Liver (tissue), 9 donors: Measurements from ENCODE around the gene TXNDC8. TPM values are rescaled to one million over a fixed set of nuclear protein-coding genes. Genes with fewer than 3 reads are reported as not detected.

Experiments used
- DNase-seq: peaks from one replicate; pipeline ENCODE4 v3.0.0-alpha.2; 2017; ENCODE audit warnings: low spot score
- H3K27ac ChIP-seq, 2 donors: one replicate each; pipeline ENCODE4 v1.7.0; 2013; ENCODE audit warnings: inconsistent platforms in 2 of 2, low read length in 2 of 2, control low read depth in 1 of 2, low read depth in 1 of 2, mild to moderate bottlenecking in 1 of 2
- H3K27me3 ChIP-seq, 4 donors: one replicate each; pipeline versions ENCODE4 v1.6.1 to v1.7.0; 2013; ENCODE audit warnings: low read length in 3 of 4, inconsistent platforms in 1 of 4, mild to moderate bottlenecking in 1 of 4, moderate library complexity in 1 of 4; ENCODE audit not compliant: control insufficient read depth in 4 of 4, insufficient read depth in 4 of 4
- H3K36me3 ChIP-seq, 4 donors: one replicate each; pipeline versions ENCODE4 v1.6.1 to v1.7.0; 2013; ENCODE audit warnings: low read length in 3 of 4, mild to moderate bottlenecking in 3 of 4, low read depth in 1 of 4, moderate library complexity in 1 of 4; ENCODE audit not compliant: control insufficient read depth in 4 of 4, insufficient read depth in 3 of 4
- H3K4me1 ChIP-seq, 4 donors: one replicate each; pipeline versions ENCODE4 v1.6.1 to v1.7.0; 2013; ENCODE audit warnings: low read length in 3 of 4, mild to moderate bottlenecking in 3 of 4, moderate library complexity in 1 of 4; ENCODE audit not compliant: control insufficient read depth in 4 of 4, insufficient read depth in 4 of 4
- H3K4me3 ChIP-seq, 3 donors: one replicate each; pipeline versions ENCODE4 v1.6.1 to v1.7.0; 2013; ENCODE audit warnings: low read length in 3 of 3, control low read depth in 1 of 3, low read depth in 1 of 3, mild to moderate bottlenecking in 1 of 3
- H3K9ac ChIP-seq, 2 donors: one replicate each; pipeline ENCODE4 v1.7.0; 2013; ENCODE audit warnings: low read length in 2 of 2, mild to moderate bottlenecking in 2 of 2, moderate library complexity in 2 of 2, control low read depth in 1 of 2, low read depth in 1 of 2
- H3K9me3 ChIP-seq, 4 donors: one replicate each; pipeline versions ENCODE4 v1.6.1 to v1.7.0; 2013; ENCODE audit warnings: low read length in 3 of 4; ENCODE audit not compliant: control insufficient read depth in 4 of 4
- EGR1 ChIP-seq, 2 donors: IDR thresholded peaks; 2 replicates each; pipeline ENCODE4 v1.6.1; 2016 to 2018; ENCODE audit warnings: antibody characterized with exemption in 2 of 2, low read depth in 2 of 2
- FOXA2 ChIP-seq: IDR thresholded peaks from 2 replicates; pipeline ENCODE4 v1.6.1; 2016; ENCODE audit warnings: antibody characterized with exemption
- GABPA ChIP-seq, 2 donors: IDR thresholded peaks in 1 of 2; conservative IDR thresholded peaks in 1 of 2; 2 replicates each; pipeline ENCODE4 v1.6.1; 2016; ENCODE audit warnings: antibody characterized with exemption in 2 of 2, mild to moderate bottlenecking in 1 of 2, moderate library complexity in 1 of 2
- HNF4A ChIP-seq, 2 donors: conservative IDR thresholded peaks; 2 replicates each; pipeline ENCODE4 v1.6.1; 2016; ENCODE audit warnings: antibody characterized with exemption in 2 of 2, mild to moderate bottlenecking in 2 of 2
- JUND ChIP-seq, 2 donors: IDR thresholded peaks; 2 replicates each; pipeline ENCODE4 v1.6.1; 2016; ENCODE audit warnings: antibody characterized with exemption in 2 of 2
- NR2F2 ChIP-seq: IDR thresholded peaks from 2 replicates; pipeline ENCODE4 v1.6.1; 2016; ENCODE audit warnings: antibody characterized with exemption
- RAD21 ChIP-seq, 2 donors: IDR thresholded peaks; 2 replicates each; pipeline ENCODE4 v1.6.1; 2016; ENCODE audit warnings: antibody characterized with exemption in 2 of 2, mild to moderate bottlenecking in 2 of 2
- RXRA ChIP-seq, 2 donors: IDR thresholded peaks; 2 replicates each; pipeline ENCODE4 v1.6.1; 2017 to 2018; ENCODE audit warnings: antibody characterized with exemption in 2 of 2, mild to moderate bottlenecking in 1 of 2
- SP1 ChIP-seq: IDR thresholded peaks from 2 replicates; pipeline ENCODE4 v1.6.1; 2018; ENCODE audit warnings: antibody characterized with exemption, mild to moderate bottlenecking
- TAF1 ChIP-seq: conservative IDR thresholded peaks from 2 replicates; pipeline ENCODE4 v1.6.1; 2016; ENCODE audit warnings: antibody characterized with exemption, mild to moderate bottlenecking
- WGBS: extraction: QIAGEN DNeasy Blood & Tissue Kit; methylation state at CpG from one replicate; pipeline ENCODE4 v1.1.7; 2013; 5-methylcytosine and 5-hydroxymethylcytosine counted together
- polyA plus RNA-seq, 2 donors: library from polyadenylated mRNA; stranded (reverse) in 1 of 2; unstranded in 1 of 2; fragments of 200-250 nt in 1 of 2; fragments of >200 nt in 1 of 2; fragmentation: Nextera tagmentation in 1 of 2; extraction: Ambion mirVana in 1 of 2; gene quantifications; one replicate each; pipeline versions ENCODE4 v1.2.1 to v1.2.3, GENCODE V29; 2013 to 2015
- total RNA-seq, 2 donors: library from RNA; depleted of rRNA; stranded (reverse); fragments of >200 nt; gene quantifications; one replicate each; pipeline ENCODE4 v1.2.3, GENCODE V29; 2014
- TF ChIP-seq, protein P1 (sequence below): fragments of 150-350 bp; IDR thresholded peaks from 2 replicates; pipeline ENCODE4 v1.5.1; 2017; ENCODE audit warnings: improper control_type of control experiment, low read depth, low read length; ENCODE audit not compliant: missing input control
- TF ChIP-seq, protein P2 (sequence below): IDR thresholded peaks from 2 replicates; pipeline ENCODE4 v1.6.1; 2016; ENCODE audit warnings: antibody characterized with exemption, mild to moderate bottlenecking
- TF ChIP-seq, protein P3 (sequence below): IDR thresholded peaks from 2 replicates; pipeline ENCODE4 v1.6.1; 2016; ENCODE audit warnings: antibody characterized with exemption
- TF ChIP-seq, protein P4 (sequence below): IDR thresholded peaks from 2 replicates; pipeline ENCODE4 v1.6.1; 2016; ENCODE audit warnings: antibody characterized with exemption
- TF ChIP-seq, protein P5 (sequence below): IDR thresholded peaks from 2 replicates; pipeline ENCODE4 v1.6.1; 2016; ENCODE audit warnings: antibody characterized with exemption
- donor health status: healthy.
- donor health status: healthy.
- donor health status: healthy.
- donor health status: healthy.
- donor health status: healthy.

Gene TXNDC8
- total and polyA plus RNA-seq, 4 donors = not detected

DNA sequence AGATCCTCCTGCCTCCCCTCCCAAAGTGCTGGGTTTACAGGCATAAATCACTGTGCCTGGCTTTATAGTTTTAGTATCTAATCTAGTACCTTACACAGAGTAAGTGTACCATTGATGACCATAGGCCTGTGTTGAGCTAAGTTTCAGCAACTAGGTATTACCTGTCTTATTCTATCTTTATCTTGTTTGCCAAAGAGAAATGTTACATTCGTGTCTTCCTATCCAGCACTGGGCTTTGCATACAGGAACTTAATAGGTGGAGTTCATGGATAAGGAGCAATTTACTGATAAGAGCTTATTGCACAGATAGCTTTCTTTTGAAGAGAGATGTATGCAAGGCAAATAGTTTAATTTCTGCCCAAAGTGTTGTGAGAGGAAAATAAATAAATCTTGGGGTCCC, 30.5 kb downstream of the TXNDC8 start:
- H3K36me3 ChIP-seq = no peaks in the 10 kb centered on the region
- no peaks in the 10 kb centered on the region for H3K27me3 ChIP-seq
- DNase-seq = no peak
- no peak overlapping the region for H3K27ac ChIP-seq
- H3K4me1 ChIP-seq = no peaks in the 10 kb centered on the region
- H3K9me3 ChIP-seq = no peaks in the 10 kb centered on the region
- TF ChIP-seq FOXA2 (no peak), EGR1 (IDR thresholded peaks at IDR 0.05; ENCODE audit: low read depth in 2 of 2) (no peak), NR2F2 (no peak), GABPA (IDR thresholded peaks at IDR 0.05 in 1 of 2, conservative IDR thresholded peaks at IDR 0.05 in 1 of 2) (no peak), TAF1 (no peak), JUND (IDR thresholded peaks at IDR 0.05) (no peak), HNF4A (conservative IDR thresholded peaks at IDR 0.05) (no peak), SP1 (no peak)
- TF ChIP-seq, protein P1, sequence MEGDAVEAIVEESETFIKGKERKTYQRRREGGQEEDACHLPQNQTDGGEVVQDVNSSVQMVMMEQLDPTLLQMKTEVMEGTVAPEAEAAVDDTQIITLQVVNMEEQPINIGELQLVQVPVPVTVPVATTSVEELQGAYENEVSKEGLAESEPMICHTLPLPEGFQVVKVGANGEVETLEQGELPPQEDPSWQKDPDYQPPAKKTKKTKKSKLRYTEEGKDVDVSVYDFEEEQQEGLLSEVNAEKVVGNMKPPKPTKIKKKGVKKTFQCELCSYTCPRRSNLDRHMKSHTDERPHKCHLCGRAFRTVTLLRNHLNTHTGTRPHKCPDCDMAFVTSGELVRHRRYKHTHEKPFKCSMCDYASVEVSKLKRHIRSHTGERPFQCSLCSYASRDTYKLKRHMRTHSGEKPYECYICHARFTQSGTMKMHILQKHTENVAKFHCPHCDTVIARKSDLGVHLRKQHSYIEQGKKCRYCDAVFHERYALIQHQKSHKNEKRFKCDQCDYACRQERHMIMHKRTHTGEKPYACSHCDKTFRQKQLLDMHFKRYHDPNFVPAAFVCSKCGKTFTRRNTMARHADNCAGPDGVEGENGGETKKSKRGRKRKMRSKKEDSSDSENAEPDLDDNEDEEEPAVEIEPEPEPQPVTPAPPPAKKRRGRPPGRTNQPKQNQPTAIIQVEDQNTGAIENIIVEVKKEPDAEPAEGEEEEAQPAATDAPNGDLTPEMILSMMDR = no peak
- TF ChIP-seq, protein P2, sequence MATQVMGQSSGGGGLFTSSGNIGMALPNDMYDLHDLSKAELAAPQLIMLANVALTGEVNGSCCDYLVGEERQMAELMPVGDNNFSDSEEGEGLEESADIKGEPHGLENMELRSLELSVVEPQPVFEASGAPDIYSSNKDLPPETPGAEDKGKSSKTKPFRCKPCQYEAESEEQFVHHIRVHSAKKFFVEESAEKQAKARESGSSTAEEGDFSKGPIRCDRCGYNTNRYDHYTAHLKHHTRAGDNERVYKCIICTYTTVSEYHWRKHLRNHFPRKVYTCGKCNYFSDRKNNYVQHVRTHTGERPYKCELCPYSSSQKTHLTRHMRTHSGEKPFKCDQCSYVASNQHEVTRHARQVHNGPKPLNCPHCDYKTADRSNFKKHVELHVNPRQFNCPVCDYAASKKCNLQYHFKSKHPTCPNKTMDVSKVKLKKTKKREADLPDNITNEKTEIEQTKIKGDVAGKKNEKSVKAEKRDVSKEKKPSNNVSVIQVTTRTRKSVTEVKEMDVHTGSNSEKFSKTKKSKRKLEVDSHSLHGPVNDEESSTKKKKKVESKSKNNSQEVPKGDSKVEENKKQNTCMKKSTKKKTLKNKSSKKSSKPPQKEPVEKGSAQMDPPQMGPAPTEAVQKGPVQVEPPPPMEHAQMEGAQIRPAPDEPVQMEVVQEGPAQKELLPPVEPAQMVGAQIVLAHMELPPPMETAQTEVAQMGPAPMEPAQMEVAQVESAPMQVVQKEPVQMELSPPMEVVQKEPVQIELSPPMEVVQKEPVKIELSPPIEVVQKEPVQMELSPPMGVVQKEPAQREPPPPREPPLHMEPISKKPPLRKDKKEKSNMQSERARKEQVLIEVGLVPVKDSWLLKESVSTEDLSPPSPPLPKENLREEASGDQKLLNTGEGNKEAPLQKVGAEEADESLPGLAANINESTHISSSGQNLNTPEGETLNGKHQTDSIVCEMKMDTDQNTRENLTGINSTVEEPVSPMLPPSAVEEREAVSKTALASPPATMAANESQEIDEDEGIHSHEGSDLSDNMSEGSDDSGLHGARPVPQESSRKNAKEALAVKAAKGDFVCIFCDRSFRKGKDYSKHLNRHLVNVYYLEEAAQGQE = no peak
- TF ChIP-seq, protein P3, sequence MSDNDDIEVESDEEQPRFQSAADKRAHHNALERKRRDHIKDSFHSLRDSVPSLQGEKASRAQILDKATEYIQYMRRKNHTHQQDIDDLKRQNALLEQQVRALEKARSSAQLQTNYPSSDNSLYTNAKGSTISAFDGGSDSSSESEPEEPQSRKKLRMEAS = no peak
- TF ChIP-seq, protein P4, sequence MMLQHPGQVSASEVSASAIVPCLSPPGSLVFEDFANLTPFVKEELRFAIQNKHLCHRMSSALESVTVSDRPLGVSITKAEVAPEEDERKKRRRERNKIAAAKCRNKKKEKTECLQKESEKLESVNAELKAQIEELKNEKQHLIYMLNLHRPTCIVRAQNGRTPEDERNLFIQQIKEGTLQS = no peak
- WGBS = 52% methylated on average over 1 of the region's 1 CpG
- no peak overlapping the region for H3K4me3 ChIP-seq
- H3K9ac ChIP-seq = no peak overlapping the region

DNA sequence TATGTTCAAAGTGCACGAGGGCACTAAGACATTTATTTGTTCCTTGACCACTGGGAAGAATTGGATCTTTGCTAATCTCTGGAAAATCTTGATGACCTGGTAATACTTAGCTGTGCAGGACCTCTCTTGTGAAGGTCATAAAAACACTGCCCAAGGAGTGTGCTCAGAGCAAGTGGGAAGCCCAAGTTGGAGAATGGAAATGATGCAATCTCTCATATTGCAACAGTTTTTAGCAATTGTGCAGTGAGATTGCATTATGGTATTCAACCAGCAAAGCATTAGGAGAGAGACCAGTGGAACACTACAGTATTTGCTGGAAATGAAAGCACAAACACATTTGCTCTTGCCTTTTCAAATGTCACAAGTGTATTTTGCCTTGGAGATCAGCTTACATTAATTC, 34.5 kb downstream of the TXNDC8 start:
- H3K27ac ChIP-seq = no peak overlapping the region
- 87% methylated on average over 1 of the region's 1 CpG for WGBS
- no peak for DNase-seq

More for the DNA sequence above, 34.5 kb downstream of the TXNDC8 start:
- Histone ChIP-seq H3K27me3 (no peaks in the 10 kb centered on the region), H3K4me3 (no peak overlapping the region), H3K4me1 (no peaks in the 10 kb centered on the region), H3K36me3 (no peaks in the 10 kb centered on the region), H3K9ac (no peak overlapping the region), H3K9me3 (no peaks in the 10 kb centered on the region)
- TF ChIP-seq RAD21 (IDR thresholded peaks at IDR 0.05) (peak in 1 of 2 donors; percentile 35), NR2F2 (no peak), HNF4A (conservative IDR thresholded peaks at IDR 0.05) (peak in 1 of 2 donors; percentile 28), SP1 (no peak), TAF1 (no peak), RXRA (IDR thresholded peaks at IDR 0.05) (no peak), FOXA2 (no peak), EGR1 (IDR thresholded peaks at IDR 0.05; ENCODE audit: low read depth in 2 of 2) (no peak)
- TF ChIP-seq, protein P4 = peak; percentile 61
- TF ChIP-seq, protein P3 = no peak
- TF ChIP-seq, protein P5, sequence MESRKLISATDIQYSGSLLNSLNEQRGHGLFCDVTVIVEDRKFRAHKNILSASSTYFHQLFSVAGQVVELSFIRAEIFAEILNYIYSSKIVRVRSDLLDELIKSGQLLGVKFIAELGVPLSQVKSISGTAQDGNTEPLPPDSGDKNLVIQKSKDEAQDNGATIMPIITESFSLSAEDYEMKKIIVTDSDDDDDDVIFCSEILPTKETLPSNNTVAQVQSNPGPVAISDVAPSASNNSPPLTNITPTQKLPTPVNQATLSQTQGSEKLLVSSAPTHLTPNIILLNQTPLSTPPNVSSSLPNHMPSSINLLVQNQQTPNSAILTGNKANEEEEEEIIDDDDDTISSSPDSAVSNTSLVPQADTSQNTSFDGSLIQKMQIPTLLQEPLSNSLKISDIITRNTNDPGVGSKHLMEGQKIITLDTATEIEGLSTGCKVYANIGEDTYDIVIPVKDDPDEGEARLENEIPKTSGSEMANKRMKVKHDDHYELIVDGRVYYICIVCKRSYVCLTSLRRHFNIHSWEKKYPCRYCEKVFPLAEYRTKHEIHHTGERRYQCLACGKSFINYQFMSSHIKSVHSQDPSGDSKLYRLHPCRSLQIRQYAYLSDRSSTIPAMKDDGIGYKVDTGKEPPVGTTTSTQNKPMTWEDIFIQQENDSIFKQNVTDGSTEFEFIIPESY = no peak
- TF ChIP-seq, protein P2 = no peak
